Measurements from ENCODE around the gene OR10AD1. TPM values are rescaled to one million over a fixed set of nuclear protein-coding genes. Genes with fewer than 3 reads are reported as not detected.

OR10AD1 gene
- total and polyA plus RNA-seq, 2 donors (not counting 1 experiment from before 2014, with no cell fraction given) = not detected

- no peaks in the 10 kb centered on the region for H3K36me3 ChIP-seq (ENCODE audit: control insufficient read depth, insufficient read depth, low read length)
- peak in 1 of 2 donors; percentile 55 for DNase-seq (ENCODE audit: low read depth in 2 of 2)
- H2AFZ ChIP-seq (ENCODE audit: low read length) = no peak overlapping the region
- H3K79me2 ChIP-seq (ENCODE audit: control insufficient read depth, insufficient read depth, low read length) = no peaks in the 10 kb centered on the region
- H3K27ac ChIP-seq (ENCODE audit: insufficient read depth, low read length) = no peak overlapping the region
- peak overlapping the region in 1 of 4 experiments; percentile 29 for H3K4me3 ChIP-seq (replicated peaks in 1 of 4; ENCODE audit: control extremely low read depth in 1 of 4, insufficient read depth in 1 of 4, low read depth in 3 of 4, low read length in 4 of 4)
- H3K27me3 ChIP-seq (ENCODE audit: control insufficient read depth, insufficient read depth, low read length) = peaks cover 31% of the 10 kb centered on the region
- H4K20me1 ChIP-seq (ENCODE audit: control insufficient read depth, extremely low read depth, insufficient read depth, low read length) = no peaks in the 10 kb centered on the region
- TF ChIP-seq CTCF (conservative IDR thresholded peaks at IDR 0.05 in 1 of 2, IDR thresholded peaks at IDR 0.05 in 1 of 2; ENCODE audit: low read depth in 1 of 2, low read length in 2 of 2) (no peak), EZH2 (IDR thresholded peaks at IDR 0.05; ENCODE audit: low read length, missing control alignments) (no peak)
- H3K9me3 ChIP-seq (ENCODE audit: control insufficient read depth, insufficient read depth, low read depth, low read length) = no peaks in the 10 kb centered on the region
- no peaks in the 10 kb centered on the region for H3K4me1 ChIP-seq (ENCODE audit: control insufficient read depth, extremely low read depth, insufficient read depth, low read length)
- H3K4me2 ChIP-seq (ENCODE audit: extremely low read depth, insufficient read depth, low read length) = peak overlapping the region; percentile 8
- H3K9ac ChIP-seq (ENCODE audit: insufficient read depth, low read length) = no peak overlapping the region
Measured at GRCh38 chr12:48175613-48176416, 27.3 kb downstream of the OR10AD1 start.

GRCh38 chr12:48169011-48169410 lies 34.1 kb downstream of the OR10AD1 start:
- Histone ChIP-seq H3K4me2 (ENCODE audit: extremely low read depth, insufficient read depth, low read length) (no peak overlapping the region), H3K36me3 (ENCODE audit: control insufficient read depth, insufficient read depth, low read length) (no peaks in the 10 kb centered on the region), H3K4me1 (ENCODE audit: control insufficient read depth, extremely low read depth, insufficient read depth, low read length) (no peaks in the 10 kb centered on the region), H3K27me3 (ENCODE audit: control insufficient read depth, insufficient read depth, low read length) (no peaks in the 10 kb centered on the region), H3K79me2 (ENCODE audit: control insufficient read depth, insufficient read depth, low read length) (no peaks in the 10 kb centered on the region), H4K20me1 (ENCODE audit: control insufficient read depth, extremely low read depth, insufficient read depth, low read length) (no peaks in the 10 kb centered on the region), H3K9me3 (ENCODE audit: control insufficient read depth, insufficient read depth, low read depth, low read length) (no peaks in the 10 kb centered on the region), H2AFZ (ENCODE audit: low read length) (no peak overlapping the region), H3K27ac (ENCODE audit: insufficient read depth, low read length) (no peak overlapping the region), H3K9ac (ENCODE audit: insufficient read depth, low read length) (no peak overlapping the region), H3K4me3 (replicated peaks in 1 of 4; ENCODE audit: control extremely low read depth in 1 of 4, insufficient read depth in 1 of 4, low read depth in 3 of 4, low read length in 4 of 4) (no peak overlapping the region)
- TF ChIP-seq EZH2 (IDR thresholded peaks at IDR 0.05; ENCODE audit: low read length, missing control alignments) (no peak), CTCF (conservative IDR thresholded peaks at IDR 0.05 in 1 of 2, IDR thresholded peaks at IDR 0.05 in 1 of 2; ENCODE audit: low read depth in 1 of 2, low read length in 2 of 2) (no peak)
- no peak for DNase-seq (ENCODE audit: low read depth in 2 of 2)

GRCh38 chr12:48165089-48165981 lies 37.8 kb downstream of the OR10AD1 start:
- Histone ChIP-seq H2AFZ (ENCODE audit: low read length) (no peak overlapping the region), H3K9me3 (ENCODE audit: control insufficient read depth, insufficient read depth, low read depth, low read length) (no peaks in the 10 kb centered on the region), H3K36me3 (ENCODE audit: control insufficient read depth, insufficient read depth, low read length) (no peaks in the 10 kb centered on the region), H3K4me1 (ENCODE audit: control insufficient read depth, extremely low read depth, insufficient read depth, low read length) (no peaks in the 10 kb centered on the region), H3K4me2 (ENCODE audit: extremely low read depth, insufficient read depth, low read length) (no peak overlapping the region), H3K9ac (ENCODE audit: insufficient read depth, low read length) (no peak overlapping the region), H3K27me3 (ENCODE audit: control insufficient read depth, insufficient read depth, low read length) (no peaks in the 10 kb centered on the region), H4K20me1 (ENCODE audit: control insufficient read depth, extremely low read depth, insufficient read depth, low read length) (no peaks in the 10 kb centered on the region), H3K4me3 (replicated peaks in 1 of 4; ENCODE audit: control extremely low read depth in 1 of 4, insufficient read depth in 1 of 4, low read depth in 3 of 4, low read length in 4 of 4) (no peak overlapping the region), H3K27ac (ENCODE audit: insufficient read depth, low read length) (no peak overlapping the region), H3K79me2 (ENCODE audit: control insufficient read depth, insufficient read depth, low read length) (no peaks in the 10 kb centered on the region)
- peak; percentile 49 to 76 for DNase-seq (ENCODE audit: low read depth in 2 of 2)
- TF ChIP-seq CTCF (conservative IDR thresholded peaks at IDR 0.05 in 1 of 2, IDR thresholded peaks at IDR 0.05 in 1 of 2; ENCODE audit: low read depth in 1 of 2, low read length in 2 of 2) = peak; percentile 94 to 98
- no peak for TF ChIP-seq EZH2 (IDR thresholded peaks at IDR 0.05; ENCODE audit: low read length, missing control alignments)

All from fibroblast of lung (primary cell).